H1 (cell line): ENCODE measurements around the gene DHRS13. TPM values are rescaled to one million over a fixed set of nuclear protein-coding genes. Genes with fewer than 3 reads are reported as not detected.

Source experiments
- microRNA counts: library from miRNA; unstranded; fragments of <30 nt; microRNA quantifications from one replicate; lab custom pipeline; 2015
- microRNA-seq, 2 experiments: library from miRNA; unstranded; fragments of <30 nt; microRNA quantifications; one replicate each; pipeline versions ENCODE4 to v1.2.0, GENCODE V29; 2016 to 2020; ENCODE audit warnings: borderline microRNAs expressed in 2 of 2, borderline number of aligned reads in 2 of 2, borderline replicate concordance in 1 of 2
- polyA plus RNA-seq, 7 experiments: library from polyadenylated mRNA; depleted of rRNA in 3 of 7; stranded (reverse) in 5 of 7; unstranded in 2 of 7; fragments of >200 nt in 5 of 7; fragments of 200-250 nt in 2 of 7; gene quantifications; 1 replicate in 5 of 7; 2 replicates in 1 of 7; 4 replicates in 1 of 7; pipeline versions ENCODE4 v1.2.1 to v1.2.3, GENCODE V29; 2011 to 2013; ENCODE audit warnings: missing spikeins in 2 of 7, mixed read lengths in 2 of 7
- total RNA-seq: library from RNA; stranded (reverse); fragmentation: NEBNext Ultra II Directional; extraction: Animal tissue kit (Norgen Biotek cat#: 25700); gene quantifications from 2 replicates; pipeline ENCODE4 v1.2.1, GENCODE V29; 2021

The DHRS13 gene
- total and polyA plus RNA-seq, 2 of the 8 experiments (the other 6 are each of a cell fraction or from before 2014, with no cell fraction given): 23.7 to 30.0 TPM

MicroRNAs encoded within 50 kb of the gene (microRNA counts, 767-probe panel; counts per million panel counts)
- microRNA hsa-miR-144-3p (lab: Ali Mortazavi, UCI) (879 counts per million, percentile 95 among the panel's probes with 10 or more counts), microRNA hsa-miR-451a (lab: Ali Mortazavi, UCI) (879 counts per million, percentile 95 among the panel's probes with 10 or more counts)

Small RNA genes within 50 kb of the gene (microRNA-seq; reads per million reads assigned to microRNA genes)
- gene MIR451B: 0 reads per million in 2 experiments

Other genes starting within 250 kb of the DHRS13 start
- 43.6 and 44.8 TPM in 2 replicates for gene SDF2, start 241.2 kb downstream of the DHRS13 start, total RNA-seq
- gene SDF2, start 241.2 kb downstream of the DHRS13 start, polyA plus RNA-seq (2011; rRNA removed): 48.0 and 65.4 TPM in 2 replicates
- 59.9 and 62.4 TPM in 2 replicates for gene SUPT6H, start 240.9 kb downstream of the DHRS13 start, total RNA-seq
- gene SUPT6H, start 240.9 kb downstream of the DHRS13 start, polyA plus RNA-seq (2011; rRNA removed): 32.0 and 35.7 TPM in 2 replicates
- gene PROCA1, start 191.2 kb downstream of the DHRS13 start, total RNA-seq: 17.8 and 21.2 TPM in 2 replicates
- gene PROCA1, start 191.2 kb downstream of the DHRS13 start, polyA plus RNA-seq (2011; rRNA removed): 26.3 and 42.3 TPM in 2 replicates
- 236 and 237 TPM in 2 replicates for gene RAB34, start 185.2 kb downstream of the DHRS13 start, total RNA-seq
- 305 and 317 TPM in 2 replicates for gene RAB34, start 185.2 kb downstream of the DHRS13 start, polyA plus RNA-seq (2011; rRNA removed)
- 2,145 and 2,163 TPM in 2 replicates for gene RPL23A, start 183.1 kb downstream of the DHRS13 start, total RNA-seq
- 884 and 1,227 TPM in 2 replicates for gene RPL23A, start 183.1 kb downstream of the DHRS13 start, polyA plus RNA-seq (2011; rRNA removed)
- 40.7 and 45.3 TPM in 2 replicates for gene TLCD1, start 176.8 kb downstream of the DHRS13 start, total RNA-seq
- gene TLCD1, start 176.8 kb downstream of the DHRS13 start, polyA plus RNA-seq (2011; rRNA removed): 101 and 128 TPM in 2 replicates
- gene NEK8, start 174.3 kb downstream of the DHRS13 start, total RNA-seq: 14.9 and 16.8 TPM in 2 replicates
- gene NEK8, start 174.3 kb downstream of the DHRS13 start, polyA plus RNA-seq (2011; rRNA removed): 23.3 and 23.4 TPM in 2 replicates
- 167 TPM in 2 replicates for gene TRAF4, start 159.1 kb downstream of the DHRS13 start, total RNA-seq
- 170 and 282 TPM in 2 replicates for gene TRAF4, start 159.1 kb downstream of the DHRS13 start, polyA plus RNA-seq (2011; rRNA removed)
- gene FAM222B, start 60.3 kb downstream of the DHRS13 start, total RNA-seq: 81.7 and 86.6 TPM in 2 replicates
- 42.1 and 63.9 TPM in 2 replicates for gene FAM222B, start 60.3 kb downstream of the DHRS13 start, polyA plus RNA-seq (2011; rRNA removed)
- gene ERAL1, start 48.1 kb downstream of the DHRS13 start, total RNA-seq: 67.8 and 77.1 TPM in 2 replicates
- 122 and 143 TPM in 2 replicates for gene ERAL1, start 48.1 kb downstream of the DHRS13 start, polyA plus RNA-seq (2011; rRNA removed)
- 116 and 121 TPM in 2 replicates for gene FLOT2, start 5.3 kb downstream of the DHRS13 start, total RNA-seq
- 189 and 209 TPM in 2 replicates for gene FLOT2, start 5.3 kb downstream of the DHRS13 start, polyA plus RNA-seq (2011; rRNA removed)
- gene PHF12, start 48.4 kb upstream of the DHRS13 start, total RNA-seq: 57.7 and 65.7 TPM in 2 replicates
- gene PHF12, start 48.4 kb upstream of the DHRS13 start, polyA plus RNA-seq (2011; rRNA removed): 38.8 and 74.8 TPM in 2 replicates
- gene SEZ6, start 103.0 kb upstream of the DHRS13 start, total RNA-seq: 6.9 and 7.8 TPM in 2 replicates
- gene SEZ6, start 103.0 kb upstream of the DHRS13 start, polyA plus RNA-seq (2011; rRNA removed): 8.5 and 16.1 TPM in 2 replicates
- 55.5 and 57.2 TPM in 2 replicates for gene PIPOX, start 140.1 kb upstream of the DHRS13 start, total RNA-seq
- gene PIPOX, start 140.1 kb upstream of the DHRS13 start, polyA plus RNA-seq (2011; rRNA removed): 75.0 and 99.6 TPM in 2 replicates